NT2/D1 (cell line): ENCODE data around the gene NELL1.

Experiments
- DNase-seq: peaks from one replicate; pipeline ENCODE4 v3.0.0-alpha.2; 2011; ENCODE audit warnings: low read depth, low spot score
- H3K27me3 ChIP-seq: 2 replicates; pipeline ENCODE4 v1.6.0; 2011; ENCODE audit warnings: mild to moderate bottlenecking; ENCODE audit not compliant: insufficient read length, insufficient read depth
- H3K36me3 ChIP-seq: 2 replicates; pipeline ENCODE4 v1.6.1; 2011; ENCODE audit warnings: mild to moderate bottlenecking, low read length, mixed read lengths; ENCODE audit not compliant: insufficient read depth, insufficient read length
- H3K4me1 ChIP-seq: 2 replicates; pipeline ENCODE4 v1.5.1; 2011; ENCODE audit not compliant: insufficient read depth, insufficient read length
- H3K4me3 ChIP-seq: 2 replicates; pipeline ENCODE4 v1.5.1; 2011; ENCODE audit warnings: low read depth; ENCODE audit not compliant: insufficient read length
- H3K9ac ChIP-seq: 2 replicates; pipeline ENCODE4 v1.6.0; 2011; ENCODE audit warnings: low read depth; ENCODE audit not compliant: insufficient read length
- H3K9me3 ChIP-seq: 2 replicates; pipeline ENCODE4 v1.5.1; 2011; ENCODE audit warnings: mild to moderate bottlenecking, low read length; ENCODE audit not compliant: insufficient read depth
- SUZ12 ChIP-seq: IDR thresholded peaks from 2 replicates; pipeline ENCODE4 v1.6.1; 2011; ENCODE audit not compliant: insufficient read length, insufficient read depth; ENCODE audit errors: extremely low read depth
- YY1 ChIP-seq: IDR thresholded peaks from 2 replicates; pipeline ENCODE4 v1.6.1; 2011; ENCODE audit not compliant: insufficient read length, insufficient read depth
- ZNF274 ChIP-seq: IDR thresholded peaks from 2 replicates; pipeline ENCODE4 v1.6.1; 2011; ENCODE audit warnings: mild to moderate bottlenecking, low read depth, low read length

Gene NELL1

DNA sequence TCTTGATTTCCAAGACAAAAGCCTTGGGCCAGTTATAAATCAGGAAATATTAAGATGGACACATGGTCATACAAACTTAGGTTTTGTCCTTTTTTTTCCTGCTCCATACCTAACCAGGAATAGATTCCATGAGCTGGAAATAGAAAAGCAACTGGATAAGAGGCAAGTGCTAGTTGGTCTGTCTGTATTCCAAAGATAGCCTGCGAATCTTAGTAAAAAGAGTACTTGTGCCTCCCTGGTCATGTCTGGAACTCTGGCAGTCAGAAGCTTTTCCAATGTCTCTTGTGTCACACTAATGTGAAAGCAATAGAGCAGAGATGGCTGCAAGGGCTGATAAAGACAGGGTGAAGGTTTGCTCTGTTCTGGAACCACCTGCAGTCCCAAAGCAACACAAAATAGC lies 933.3 kb downstream of the NELL1 start:
- TF ChIP-seq ZNF274 = no peak
- no peak for TF ChIP-seq SUZ12
- TF ChIP-seq YY1 = no peak
- no peak overlapping the region for H3K9ac ChIP-seq
- no peaks in the 10 kb centered on the region for H3K36me3 ChIP-seq
- no peaks in the 10 kb centered on the region for H3K4me1 ChIP-seq
- H3K4me3 ChIP-seq = no peak overlapping the region
- H3K9me3 ChIP-seq = no peaks in the 10 kb centered on the region
- no peak for DNase-seq
- no peaks in the 10 kb centered on the region for H3K27me3 ChIP-seq

DNA sequence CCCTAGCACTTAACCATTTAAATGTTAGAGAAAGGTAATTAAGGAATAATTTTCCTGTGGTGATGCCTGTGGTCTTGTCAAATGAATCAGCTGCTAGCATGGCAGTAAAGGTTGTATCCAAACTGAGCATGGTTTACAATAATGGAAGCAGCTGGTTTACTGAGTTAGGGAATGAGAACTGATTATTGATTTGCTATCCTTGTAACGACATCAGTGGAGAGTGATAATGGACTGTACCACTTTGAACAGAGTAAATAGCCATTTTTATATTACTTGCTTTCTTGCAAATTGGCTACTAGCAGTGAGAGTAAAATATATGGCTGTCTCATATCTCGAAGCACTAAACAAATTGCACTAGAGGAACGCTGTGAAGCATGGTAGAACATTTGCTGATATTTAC lies 934.5 kb downstream of the NELL1 start:
- Histone ChIP-seq H3K27me3 (no peaks in the 10 kb centered on the region), H3K9ac (no peak overlapping the region), H3K4me3 (no peak overlapping the region), H3K4me1 (no peaks in the 10 kb centered on the region), H3K9me3 (no peaks in the 10 kb centered on the region), H3K36me3 (no peaks in the 10 kb centered on the region)
- no peak for TF ChIP-seq SUZ12
- DNase-seq = no peak

DNA sequence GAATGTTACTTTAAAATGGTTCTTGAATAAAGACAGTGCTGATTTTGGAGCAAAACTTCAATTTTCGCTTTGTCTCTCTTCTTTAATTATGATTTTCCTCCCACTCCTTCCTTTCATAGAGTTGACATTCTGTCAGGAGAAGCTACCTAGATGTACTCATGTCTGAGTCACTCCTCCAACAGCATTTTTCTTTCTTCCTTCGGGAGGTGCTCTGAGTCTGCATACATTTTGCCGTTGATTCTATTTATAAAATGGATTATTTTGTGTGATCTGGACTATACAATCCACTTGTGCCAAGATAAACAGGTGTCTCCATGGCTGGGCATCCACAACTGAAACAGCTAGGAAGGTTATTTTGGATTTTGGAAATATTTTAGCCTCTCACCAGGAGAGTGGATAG lies 935.2 kb downstream of the NELL1 start:
- Histone ChIP-seq H3K27me3 (no peaks in the 10 kb centered on the region), H3K4me1 (no peaks in the 10 kb centered on the region), H3K9ac (no peak overlapping the region), H3K36me3 (no peaks in the 10 kb centered on the region), H3K9me3 (no peaks in the 10 kb centered on the region), H3K4me3 (no peak overlapping the region)
- TF ChIP-seq SUZ12 (no peak), YY1 (no peak), ZNF274 (no peak)
- DNase-seq = no peak

DNA sequence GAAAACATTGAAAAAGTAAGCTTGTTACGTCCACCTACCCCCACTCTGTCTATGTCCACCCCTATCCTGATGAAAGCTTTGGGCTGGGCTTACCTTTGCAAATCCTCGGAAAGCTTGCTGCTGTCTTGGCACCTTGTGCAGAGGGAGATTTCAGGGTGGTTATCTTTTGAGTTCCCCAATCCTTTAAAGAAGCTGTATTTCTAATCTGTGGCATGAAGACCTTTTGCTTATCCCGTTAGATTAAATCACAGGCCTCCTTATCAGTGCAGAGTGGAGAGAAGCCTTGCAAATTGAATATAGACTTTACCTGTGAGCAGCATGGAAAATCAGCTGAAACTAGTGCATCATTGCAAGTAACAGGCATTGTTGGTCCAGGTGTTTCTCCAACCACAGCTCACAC lies 942.9 kb downstream of the NELL1 start:
- Histone ChIP-seq H3K27me3 (no peaks in the 10 kb centered on the region), H3K36me3 (no peaks in the 10 kb centered on the region), H3K9me3 (no peaks in the 10 kb centered on the region), H3K4me3 (no peak overlapping the region), H3K4me1 (no peaks in the 10 kb centered on the region), H3K9ac (no peak overlapping the region)
- no peak for TF ChIP-seq YY1
- no peak for TF ChIP-seq SUZ12
- TF ChIP-seq ZNF274 = no peak
- DNase-seq = no peak

DNA sequence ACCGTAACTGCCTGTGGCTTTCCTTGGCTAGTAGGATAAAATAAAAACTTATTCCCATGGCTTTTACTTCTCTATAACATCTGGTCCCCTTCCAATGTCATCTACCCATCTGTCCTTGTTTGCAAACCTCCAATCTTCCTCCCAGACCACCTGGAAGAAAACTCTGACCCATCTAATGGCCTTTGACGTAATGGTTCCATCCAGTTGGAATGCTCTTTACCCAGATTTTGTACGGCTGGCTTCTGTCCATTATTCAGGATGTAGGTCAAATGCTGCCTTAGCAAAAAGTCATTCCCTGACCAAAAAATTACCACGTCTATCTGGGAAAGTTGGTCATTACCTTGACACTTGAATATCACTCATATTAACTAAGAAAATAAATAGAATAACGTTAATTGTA lies 945.6 kb downstream of the NELL1 start:
- no peak for DNase-seq
- TF ChIP-seq YY1 (no peak), ZNF274 (no peak), SUZ12 (no peak)
- Histone ChIP-seq H3K9me3 (no peaks in the 10 kb centered on the region), H3K4me3 (no peak overlapping the region), H3K4me1 (no peaks in the 10 kb centered on the region), H3K36me3 (no peaks in the 10 kb centered on the region), H3K9ac (no peak overlapping the region), H3K27me3 (no peaks in the 10 kb centered on the region)

DNA sequence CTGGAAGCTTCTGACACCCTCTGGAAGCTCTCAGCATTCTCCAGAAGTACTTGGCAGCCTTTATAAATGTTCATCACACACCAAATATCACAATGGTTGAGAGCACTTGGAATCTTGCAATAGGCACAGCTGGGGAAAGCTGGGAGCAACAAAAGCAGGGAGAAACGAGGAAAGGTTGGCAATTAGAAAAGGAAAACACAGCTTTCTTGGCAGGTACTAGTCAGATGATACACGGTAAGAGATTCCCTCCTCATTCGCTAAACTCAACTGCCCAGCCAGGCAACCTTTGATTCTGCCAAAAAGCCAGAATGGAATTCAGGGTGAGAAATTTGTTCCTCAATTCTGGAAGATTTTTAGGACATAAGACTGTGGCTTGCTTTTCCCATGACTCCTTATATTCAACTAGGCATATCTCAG lies 946.6 kb downstream of the NELL1 start:
- H3K27me3 ChIP-seq = no peaks in the 10 kb centered on the region
- TF ChIP-seq ZNF274 = no peak
- TF ChIP-seq YY1 = no peak
- no peak for TF ChIP-seq SUZ12

DNA sequence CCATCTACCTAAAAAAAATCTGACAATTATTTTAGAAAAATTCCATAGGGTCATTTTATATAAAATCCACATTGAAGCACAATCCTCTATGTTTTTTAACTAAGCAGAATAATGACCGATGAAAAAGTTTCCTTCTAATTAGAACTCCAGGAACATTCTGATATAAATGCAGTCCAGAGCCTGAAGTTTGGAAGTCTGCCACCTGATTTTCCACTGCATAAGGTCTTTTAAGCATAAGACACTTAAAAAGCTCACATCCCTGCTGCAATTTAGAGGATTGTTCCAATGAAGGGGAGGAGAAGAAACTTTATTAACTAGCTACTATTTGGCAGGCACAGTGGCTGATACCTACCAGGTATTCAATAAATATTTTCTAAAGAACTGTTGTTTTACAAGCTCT lies 953.2 kb downstream of the NELL1 start:
- no peak for DNase-seq
- Histone ChIP-seq H3K4me3 (no peak overlapping the region), H3K9ac (no peak overlapping the region), H3K27me3 (no peaks in the 10 kb centered on the region), H3K4me1 (no peaks in the 10 kb centered on the region), H3K36me3 (no peaks in the 10 kb centered on the region), H3K9me3 (no peaks in the 10 kb centered on the region)
- TF ChIP-seq SUZ12 = no peak

More for the DNA sequence above, 946.6 kb downstream of the NELL1 start:
- Histone ChIP-seq H3K36me3 (no peaks in the 10 kb centered on the region), H3K9me3 (no peaks in the 10 kb centered on the region), H3K4me3 (no peak overlapping the region), H3K9ac (no peak overlapping the region), H3K4me1 (no peaks in the 10 kb centered on the region)
- no peak for DNase-seq

DNA sequence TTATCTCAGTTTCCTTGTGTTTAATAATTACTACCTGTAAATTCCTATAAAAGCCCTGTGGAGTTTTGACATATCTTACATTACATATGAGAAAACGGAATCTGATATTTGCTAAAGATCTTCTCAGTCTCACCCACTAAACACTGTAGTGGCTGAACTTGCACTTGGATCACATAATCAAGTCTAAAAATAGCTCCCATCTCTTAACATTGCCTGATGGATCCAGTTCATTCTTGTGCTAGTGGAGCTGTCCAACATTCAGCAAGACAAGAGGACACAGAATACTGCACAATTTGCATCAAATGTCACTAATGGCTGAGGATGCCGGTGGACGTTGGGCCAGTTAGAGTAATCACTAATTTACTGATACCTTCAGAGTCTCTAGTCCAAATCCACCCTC lies 953.6 kb downstream of the NELL1 start:
- Histone ChIP-seq H3K27me3 (no peaks in the 10 kb centered on the region), H3K36me3 (no peaks in the 10 kb centered on the region), H3K9me3 (no peaks in the 10 kb centered on the region), H3K4me3 (no peak overlapping the region), H3K4me1 (no peaks in the 10 kb centered on the region), H3K9ac (no peak overlapping the region)
- TF ChIP-seq ZNF274 (no peak), YY1 (no peak), SUZ12 (no peak)
- DNase-seq = no peak
